Measurements from ENCODE around the gene EPB41L5. TPM values are rescaled to one million over a fixed set of nuclear protein-coding genes. Genes with fewer than 3 reads are reported as not detected.
A peak's percentile ranks its signal among the peaks of the same experiment; 100 is the strongest.

The EPB41L5 gene
- total RNA-seq, 2 experiments from 2014 or later = 5.6 to 14.1 TPM

DNA sequence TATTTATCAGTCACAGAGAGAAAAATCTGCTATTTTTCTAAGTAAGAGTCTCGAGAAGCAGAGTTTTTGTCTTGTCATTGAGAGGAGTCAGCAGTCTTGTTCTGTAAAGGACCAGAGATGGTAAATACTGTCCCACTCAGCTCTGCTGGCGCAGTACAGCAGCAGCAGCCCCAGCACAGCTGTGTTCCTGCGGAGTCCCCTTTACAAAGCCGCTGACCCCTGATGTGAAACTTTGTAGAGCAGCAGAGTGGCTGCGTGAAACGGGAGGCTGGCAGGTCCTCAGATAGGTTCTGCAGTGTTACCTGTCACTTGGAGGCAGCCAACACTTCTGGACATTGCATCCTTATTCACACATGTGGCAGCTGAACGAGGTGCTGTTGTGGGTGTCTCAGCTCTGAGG, 165.1 kb downstream of the EPB41L5 start:
- ChIA-PET CTCF (ENCODE audit: unreplicated experiment) (interaction anchor here (0.8 to 1.5 kb wide), 2 partner anchors 9 to 475 kb away, joined by 3 read pairs; no protein-coding TSS in a partner anchor), POLR2A (interaction anchor here (0.7 to 3.4 kb wide), 5 partner anchors 24 to 419 kb away, joined by 3 to 23 read pairs (median 4); partner anchors contain the start of genes PTPN4 and TMEM185B)
- Histone ChIP-seq H3K36me3 (ENCODE audit: insufficient read depth, low read length) (no peaks in the 10 kb centered on the region), H2AFZ (ENCODE audit: low read length) (no peak overlapping the region; the same call in 1 of the 2 replicates), H3K79me2 (ENCODE audit: insufficient read depth, low read depth, low read length) (peaks cover 12% of the 10 kb centered on the region; the same call in 1 of the 2 replicates), H4K20me1 (ENCODE audit: insufficient read depth, low read length) (no peaks in the 10 kb centered on the region), H3K9me2 (ENCODE audit: insufficient read depth, low read length) (no peaks in the 10 kb centered on the region), H3K4me2 (ENCODE audit: low read length) (peak overlapping the region; percentile 99), H3K9me3 (ENCODE audit: low read length) (no peaks in the 10 kb centered on the region), H3K4me3 (ENCODE audit: low read depth, low read length, poor library complexity, severe bottlenecking) (peak overlapping the region; percentile 69), H3K4me1 (ENCODE audit: insufficient read depth, low read length, poor library complexity, severe bottlenecking) (peaks cover 73% of the 10 kb centered on the region), H3K27ac (ENCODE audit: low read depth, low read length, poor library complexity, severe bottlenecking) (peak overlapping the region; percentile 89)
- DNase-seq (ENCODE audit: low spot score) = peak; percentile 55
- intact Hi-C loops (cut with micrococcal nuclease; ENCODE audit: unreplicated experiment) = loop anchor here (1.0 to 5.0 kb wide), 7 partner anchors 45 to 811 kb away; partner anchors contain the start of genes C2orf76, DBI, EPB41L5 and PTPN4
- TF ChIP-seq EZH2phosphoT487 (IDR thresholded peaks at IDR 0.05; ENCODE audit: borderline replicate concordance, low read depth, low read length) = no peak
- TF ChIP-seq, protein P1, sequence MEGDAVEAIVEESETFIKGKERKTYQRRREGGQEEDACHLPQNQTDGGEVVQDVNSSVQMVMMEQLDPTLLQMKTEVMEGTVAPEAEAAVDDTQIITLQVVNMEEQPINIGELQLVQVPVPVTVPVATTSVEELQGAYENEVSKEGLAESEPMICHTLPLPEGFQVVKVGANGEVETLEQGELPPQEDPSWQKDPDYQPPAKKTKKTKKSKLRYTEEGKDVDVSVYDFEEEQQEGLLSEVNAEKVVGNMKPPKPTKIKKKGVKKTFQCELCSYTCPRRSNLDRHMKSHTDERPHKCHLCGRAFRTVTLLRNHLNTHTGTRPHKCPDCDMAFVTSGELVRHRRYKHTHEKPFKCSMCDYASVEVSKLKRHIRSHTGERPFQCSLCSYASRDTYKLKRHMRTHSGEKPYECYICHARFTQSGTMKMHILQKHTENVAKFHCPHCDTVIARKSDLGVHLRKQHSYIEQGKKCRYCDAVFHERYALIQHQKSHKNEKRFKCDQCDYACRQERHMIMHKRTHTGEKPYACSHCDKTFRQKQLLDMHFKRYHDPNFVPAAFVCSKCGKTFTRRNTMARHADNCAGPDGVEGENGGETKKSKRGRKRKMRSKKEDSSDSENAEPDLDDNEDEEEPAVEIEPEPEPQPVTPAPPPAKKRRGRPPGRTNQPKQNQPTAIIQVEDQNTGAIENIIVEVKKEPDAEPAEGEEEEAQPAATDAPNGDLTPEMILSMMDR (conservative IDR thresholded peaks at IDR 0.05; ENCODE audit: low read length) = no peak
- no TSS peak for BruUV-seq (replicated peaks)

DNA sequence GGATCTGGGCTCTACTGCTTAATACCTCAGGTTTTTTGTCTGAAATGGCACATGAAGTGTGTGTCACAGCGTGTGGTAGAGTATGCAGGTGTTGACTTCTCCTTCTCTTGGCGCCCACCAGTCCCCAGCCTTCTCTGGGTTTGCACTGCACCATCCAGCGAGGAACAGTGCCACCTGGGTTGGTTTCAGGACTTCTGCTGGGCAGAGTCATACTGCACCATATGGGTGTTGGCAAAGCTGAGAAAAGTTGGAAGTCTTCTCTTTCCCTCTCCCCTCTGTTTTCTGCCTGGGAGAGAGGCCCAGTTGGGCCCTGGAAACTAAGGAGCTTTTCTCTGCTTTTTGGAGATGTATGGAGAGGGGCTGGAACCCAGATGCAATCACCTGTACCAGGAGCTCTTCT, 166.5 kb downstream of the EPB41L5 start:
- peak overlapping the region; percentile 17; the same call in 1 of the 2 replicates for H2AFZ ChIP-seq (ENCODE audit: low read length)
- no peaks in the 10 kb centered on the region for H4K20me1 ChIP-seq (ENCODE audit: insufficient read depth, low read length)
- H3K4me1 ChIP-seq (ENCODE audit: insufficient read depth, low read length, poor library complexity, severe bottlenecking) = peaks cover 73% of the 10 kb centered on the region
- intact Hi-C loops (cut with micrococcal nuclease; ENCODE audit: unreplicated experiment) = loop anchor here (5.0 kb wide), 2 partner anchors 352 to 812 kb away; partner anchors contain the start of genes C2orf76 and DBI
- no peak for TF ChIP-seq EZH2phosphoT487 (IDR thresholded peaks at IDR 0.05; ENCODE audit: borderline replicate concordance, low read depth, low read length)
- TF ChIP-seq, protein P1 (conservative IDR thresholded peaks at IDR 0.05; ENCODE audit: low read length) = no peak
- peak overlapping the region; percentile 99 for H3K4me2 ChIP-seq (ENCODE audit: low read length)
- peak; percentile 16 for DNase-seq (ENCODE audit: low spot score)
- H3K36me3 ChIP-seq (ENCODE audit: insufficient read depth, low read length) = no peaks in the 10 kb centered on the region
- POLR2A ChIA-PET = interaction anchor here (0.6 to 1.8 kb wide), 3 partner anchors 27 to 418 kb away, joined by 3 to 4 read pairs (median 4); partner anchors contain the start of gene TMEM185B
- H3K9me2 ChIP-seq (ENCODE audit: insufficient read depth, low read length) = no peaks in the 10 kb centered on the region
- CTCF ChIA-PET (ENCODE audit: unreplicated experiment) = no interaction called here
- H3K4me3 ChIP-seq (ENCODE audit: low read depth, low read length, poor library complexity, severe bottlenecking) = peak overlapping the region; percentile 69
- BruUV-seq (replicated peaks) = no TSS peak
- peak overlapping the region; percentile 14 for H3K27ac ChIP-seq (ENCODE audit: low read depth, low read length, poor library complexity, severe bottlenecking)
- peaks cover 12% of the 10 kb centered on the region; the same call in 1 of the 2 replicates for H3K79me2 ChIP-seq (ENCODE audit: insufficient read depth, low read depth, low read length)
- no peaks in the 10 kb centered on the region for H3K9me3 ChIP-seq (ENCODE audit: low read length)

DNA sequence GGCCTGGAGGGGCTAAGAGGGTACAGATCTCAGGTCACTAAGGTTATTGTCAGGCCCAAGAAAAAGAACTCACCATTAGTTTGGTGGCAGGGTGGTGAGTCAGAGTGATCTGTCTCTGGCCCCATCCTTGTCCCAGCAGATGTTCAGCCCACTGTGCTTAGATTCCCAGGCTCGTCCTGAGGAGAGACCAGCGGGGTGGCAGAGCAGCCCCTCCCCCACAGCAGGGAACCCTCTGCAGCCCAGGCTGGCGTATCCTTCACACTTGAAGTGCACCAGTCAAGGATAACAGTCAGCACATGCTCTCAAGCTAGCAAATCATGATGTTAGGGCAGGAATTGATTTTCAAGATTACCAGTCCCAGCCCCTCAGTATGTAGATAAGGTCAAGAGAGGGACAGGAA, 167.2 kb downstream of the EPB41L5 start:
- TF ChIP-seq EZH2phosphoT487 (IDR thresholded peaks at IDR 0.05; ENCODE audit: borderline replicate concordance, low read depth, low read length) = no peak
- TF ChIP-seq, protein P1 (conservative IDR thresholded peaks at IDR 0.05; ENCODE audit: low read length) = no peak
- no peak for DNase-seq (ENCODE audit: low spot score)
- intact Hi-C loops (cut with micrococcal nuclease; ENCODE audit: unreplicated experiment) = no loop called here
- POLR2A ChIA-PET = interaction anchor here (0.6 to 0.9 kb wide), 2 partner anchors 43 to 418 kb away, joined by 3 to 4 read pairs; partner anchors contain the start of gene TMEM185B
- peaks cover 69% of the 10 kb centered on the region for H3K4me1 ChIP-seq (ENCODE audit: insufficient read depth, low read length, poor library complexity, severe bottlenecking)
- peak overlapping the region; percentile 99 for H3K4me2 ChIP-seq (ENCODE audit: low read length)
- peaks cover 12% of the 10 kb centered on the region; the same call in 1 of the 2 replicates for H3K79me2 ChIP-seq (ENCODE audit: insufficient read depth, low read depth, low read length)
- H4K20me1 ChIP-seq (ENCODE audit: insufficient read depth, low read length) = no peaks in the 10 kb centered on the region
- H3K27ac ChIP-seq (ENCODE audit: low read depth, low read length, poor library complexity, severe bottlenecking) = peak overlapping the region; percentile 14
- H3K36me3 ChIP-seq (ENCODE audit: insufficient read depth, low read length) = no peaks in the 10 kb centered on the region
- no peaks in the 10 kb centered on the region for H3K9me3 ChIP-seq (ENCODE audit: low read length)
- no peaks in the 10 kb centered on the region for H3K9me2 ChIP-seq (ENCODE audit: insufficient read depth, low read length)
- CTCF ChIA-PET (ENCODE audit: unreplicated experiment) = no interaction called here
- no TSS peak for BruUV-seq (replicated peaks)
- H3K4me3 ChIP-seq (ENCODE audit: low read depth, low read length, poor library complexity, severe bottlenecking) = no peak overlapping the region
- no peak overlapping the region for H2AFZ ChIP-seq (ENCODE audit: low read length)
